KMS-11 (cell line): ENCODE measurements around the gene RNF44.

Experiments
- H2AFZ ChIP-seq: fragments of 200-600 bp; sonication (generic); 2 replicates; pipeline ENCODE4 v1.6.1; 2016; ENCODE audit warnings: antibody characterized with exemption, mixed run types, low read depth
- H3K27ac ChIP-seq: fragments of 200-600 bp; sonication (generic); 2 replicates; pipeline ENCODE4 v1.6.1; 2016; ENCODE audit warnings: mild to moderate bottlenecking, mixed run types
- H3K27me3 ChIP-seq: fragments of 200-600 bp; sonication (generic); 2 replicates; pipeline ENCODE4 v1.6.1; 2017; ENCODE audit warnings: mild to moderate bottlenecking, low read depth, mixed run types, moderate library complexity; ENCODE audit not compliant: insufficient read depth
- H3K36me3 ChIP-seq: fragments of 200-600 bp; sonication (generic); 2 replicates; pipeline ENCODE4 v1.6.1; 2017; ENCODE audit warnings: mild to moderate bottlenecking, mixed run types; ENCODE audit not compliant: insufficient read depth
- H3K4me1 ChIP-seq: fragments of 200-600 bp; sonication (generic); 2 replicates; pipeline ENCODE4 v1.6.1; 2016; ENCODE audit warnings: mild to moderate bottlenecking, low read depth, mixed run types; ENCODE audit not compliant: poor library complexity, severe bottlenecking
- H3K4me2 ChIP-seq: fragments of 200-600 bp; sonication (generic); 2 replicates; pipeline ENCODE4 v1.7.0; 2016; ENCODE audit warnings: mild to moderate bottlenecking, mixed run types
- H3K4me3 ChIP-seq: fragments of 200-600 bp; sonication (generic); IDR thresholded peaks from 2 replicates; pipeline ENCODE4 v1.6.1; 2017; ENCODE audit warnings: low read depth, low read length, mixed read lengths; ENCODE audit not compliant: insufficient read depth
- H3K79me2 ChIP-seq: fragments of 200-600 bp; sonication (generic); 2 replicates; pipeline ENCODE4 v1.6.1; 2016; ENCODE audit warnings: low read depth, mixed run types; ENCODE audit not compliant: insufficient read depth
- H3K9ac ChIP-seq: fragments of 200-600 bp; sonication (generic); 2 replicates; pipeline ENCODE4 v1.6.1; 2016; ENCODE audit warnings: mild to moderate bottlenecking, mixed run types
- H4K20me1 ChIP-seq: fragments of 200-600 bp; sonication (generic); 2 replicates; pipeline ENCODE4 v1.6.1; 2016; ENCODE audit warnings: mild to moderate bottlenecking, mixed run types; ENCODE audit not compliant: insufficient read depth
- TF ChIP-seq, protein P1 (sequence below): fragments of 200-600 bp; sonication (generic); conservative IDR thresholded peaks from 2 replicates; pipeline ENCODE4 v1.6.1; 2017; ENCODE audit warnings: low read depth, mild to moderate bottlenecking, antibody characterized with exemption, low read length, moderate library complexity, mixed read lengths

RNF44 gene

DNA sequence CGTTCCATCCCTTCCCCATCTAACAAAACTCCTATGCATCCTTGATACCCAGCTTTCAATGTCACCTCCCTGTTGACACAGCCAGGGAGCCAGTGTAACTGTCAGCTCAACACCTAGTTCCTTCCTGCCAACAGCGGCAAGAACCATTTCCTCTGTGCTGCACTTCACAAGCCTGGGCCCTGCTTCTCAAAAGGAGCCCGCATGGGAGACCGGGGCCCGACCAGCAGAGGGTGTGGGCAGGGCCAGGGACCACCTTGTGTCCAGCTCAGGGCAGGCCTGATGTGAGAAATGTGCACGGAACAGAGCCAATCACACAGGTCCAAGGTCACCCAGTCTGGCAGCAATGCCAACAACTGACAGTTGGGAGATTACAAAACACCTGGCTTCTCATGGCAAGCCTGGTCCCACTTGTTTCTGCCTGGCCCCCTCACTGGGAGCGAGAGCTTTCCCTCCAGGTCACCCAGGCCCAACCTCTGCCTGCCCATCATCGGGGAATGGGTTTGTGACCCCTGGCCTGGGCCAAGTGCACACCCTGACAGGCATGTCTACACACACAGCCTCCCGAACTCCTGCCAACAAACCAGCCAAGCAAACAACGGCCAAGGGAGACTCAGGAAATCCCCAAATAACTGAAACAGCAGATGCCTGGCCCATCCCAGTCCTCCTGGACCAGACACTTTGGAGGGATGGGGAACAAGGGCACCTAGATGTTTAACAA, 3.1 kb downstream of the RNF44 start:
- peaks cover 40% of the 10 kb centered on the region for H3K79me2 ChIP-seq
- no peaks in the 10 kb centered on the region for H3K36me3 ChIP-seq
- no peak overlapping the region for H3K4me3 ChIP-seq
- no peak overlapping the region for H3K9ac ChIP-seq
- H3K27me3 ChIP-seq: no peaks in the 10 kb centered on the region
- H3K4me1 ChIP-seq: peaks cover 23% of the 10 kb centered on the region
- TF ChIP-seq, protein P1, sequence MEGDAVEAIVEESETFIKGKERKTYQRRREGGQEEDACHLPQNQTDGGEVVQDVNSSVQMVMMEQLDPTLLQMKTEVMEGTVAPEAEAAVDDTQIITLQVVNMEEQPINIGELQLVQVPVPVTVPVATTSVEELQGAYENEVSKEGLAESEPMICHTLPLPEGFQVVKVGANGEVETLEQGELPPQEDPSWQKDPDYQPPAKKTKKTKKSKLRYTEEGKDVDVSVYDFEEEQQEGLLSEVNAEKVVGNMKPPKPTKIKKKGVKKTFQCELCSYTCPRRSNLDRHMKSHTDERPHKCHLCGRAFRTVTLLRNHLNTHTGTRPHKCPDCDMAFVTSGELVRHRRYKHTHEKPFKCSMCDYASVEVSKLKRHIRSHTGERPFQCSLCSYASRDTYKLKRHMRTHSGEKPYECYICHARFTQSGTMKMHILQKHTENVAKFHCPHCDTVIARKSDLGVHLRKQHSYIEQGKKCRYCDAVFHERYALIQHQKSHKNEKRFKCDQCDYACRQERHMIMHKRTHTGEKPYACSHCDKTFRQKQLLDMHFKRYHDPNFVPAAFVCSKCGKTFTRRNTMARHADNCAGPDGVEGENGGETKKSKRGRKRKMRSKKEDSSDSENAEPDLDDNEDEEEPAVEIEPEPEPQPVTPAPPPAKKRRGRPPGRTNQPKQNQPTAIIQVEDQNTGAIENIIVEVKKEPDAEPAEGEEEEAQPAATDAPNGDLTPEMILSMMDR: no peak
- H3K27ac ChIP-seq: peak overlapping the region; percentile 84; the same call in 1 of the 2 replicates
- peak overlapping the region; percentile 60; the same call in 1 of the 2 replicates for H3K4me2 ChIP-seq
- no peak overlapping the region for H2AFZ ChIP-seq
- H4K20me1 ChIP-seq: no peaks in the 10 kb centered on the region

- Histone ChIP-seq H3K79me2 (peaks cover 40% of the 10 kb centered on the region), H3K4me1 (peaks cover 23% of the 10 kb centered on the region)
These were observed 3.8 kb downstream of the RNF44 start for GRCh38 chr5:176533390-176533789.

DNA sequence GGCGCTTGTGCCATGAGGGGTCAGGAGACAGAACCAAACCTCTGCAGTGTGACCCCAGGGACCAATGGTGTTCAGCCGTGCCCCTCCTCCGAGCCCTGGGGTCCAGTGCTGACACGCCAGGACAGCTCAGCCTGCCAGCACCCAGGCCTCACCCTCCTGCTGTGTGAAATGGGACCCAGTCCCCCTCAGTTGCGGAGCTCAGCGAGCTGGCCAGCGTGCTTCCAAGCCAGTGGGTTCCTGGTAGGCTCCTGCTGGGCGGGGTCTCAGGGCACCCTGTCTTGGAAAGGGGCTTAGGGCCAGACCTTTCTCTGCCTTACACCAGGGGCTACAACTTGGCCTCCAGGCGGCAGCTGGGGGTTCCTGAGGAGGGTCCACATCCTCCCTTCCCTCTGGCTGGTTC, 4.4 kb downstream of the RNF44 start:
- no peak overlapping the region for H3K4me3 ChIP-seq
- no peaks in the 10 kb centered on the region for H3K27me3 ChIP-seq
- TF ChIP-seq, protein P1: no peak
- no peak overlapping the region for H3K4me2 ChIP-seq
- no peak overlapping the region for H3K27ac ChIP-seq
- H4K20me1 ChIP-seq: no peaks in the 10 kb centered on the region
- no peak overlapping the region for H2AFZ ChIP-seq
- peaks cover 40% of the 10 kb centered on the region for H3K79me2 ChIP-seq
- peaks cover 23% of the 10 kb centered on the region for H3K4me1 ChIP-seq
- no peaks in the 10 kb centered on the region for H3K36me3 ChIP-seq
- no peak overlapping the region for H3K9ac ChIP-seq

More at GRCh38 chr5:176533390-176533789, 3.8 kb downstream of the RNF44 start:
- no peaks in the 10 kb centered on the region for H3K36me3 ChIP-seq
- H3K4me3 ChIP-seq: no peak overlapping the region
- H3K9ac ChIP-seq: no peak overlapping the region
- H4K20me1 ChIP-seq: no peaks in the 10 kb centered on the region
- H3K27ac ChIP-seq: peak overlapping the region; percentile 84; the same call in 1 of the 2 replicates
- no peak overlapping the region for H2AFZ ChIP-seq
- H3K27me3 ChIP-seq: no peaks in the 10 kb centered on the region
- H3K4me2 ChIP-seq: no peak overlapping the region
- TF ChIP-seq, protein P1: no peak

DNA sequence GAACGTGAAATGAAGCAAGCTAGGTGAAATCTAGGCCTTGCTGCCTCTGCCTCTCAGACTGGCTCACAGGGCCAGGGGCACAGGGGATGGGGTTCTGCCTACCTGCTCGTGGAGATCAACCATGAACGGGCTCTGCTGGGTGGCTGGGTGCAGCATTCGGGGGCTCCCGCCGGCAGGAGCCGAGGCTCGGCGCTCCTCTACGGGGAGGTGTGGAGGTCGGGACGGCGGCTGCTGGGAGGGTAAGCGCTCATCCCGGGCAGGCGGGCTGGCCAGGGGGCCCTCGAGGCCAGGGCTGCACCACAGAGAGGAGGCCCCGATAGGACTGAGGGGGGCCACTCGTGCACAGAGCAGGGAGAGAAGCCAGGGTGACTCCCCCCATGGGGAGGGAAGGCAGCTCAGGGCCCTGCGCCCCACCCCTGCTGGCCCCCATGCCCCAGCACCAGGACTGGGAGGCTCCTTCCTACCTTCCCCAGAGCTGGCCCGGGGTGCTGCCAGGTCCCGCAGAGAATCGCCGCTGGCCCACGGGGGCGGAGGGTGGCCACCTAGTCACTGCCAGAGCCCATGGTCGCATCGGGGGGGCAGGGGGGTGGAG, 5.2 kb downstream of the RNF44 start:
- Histone ChIP-seq H3K27ac (no peak overlapping the region), H3K4me2 (no peak overlapping the region), H2AFZ (no peak overlapping the region), H3K36me3 (no peaks in the 10 kb centered on the region), H3K4me3 (no peak overlapping the region), H3K4me1 (peaks cover 23% of the 10 kb centered on the region), H3K27me3 (no peaks in the 10 kb centered on the region), H3K9ac (no peak overlapping the region), H4K20me1 (no peaks in the 10 kb centered on the region), H3K79me2 (peaks cover 40% of the 10 kb centered on the region)
- TF ChIP-seq, protein P1: no peak
